GM18907 (cell line): Measurements from ENCODE around the gene UBXN11.

Experiments
- ATAC-seq: cut with Tn5 transposase; IDR thresholded peaks from one replicate; pipeline ENCODE4 v1.9.1; 2021; ENCODE audit warnings: mild to moderate bottlenecking, moderate library complexity; ENCODE audit not compliant: unreplicated experiment

Gene UBXN11

GRCh38 chr1:26287033-26287711 is 19.3 kb downstream of the UBXN11 start:
- peak; percentile 48 for ATAC-seq

GRCh38 chr1:26286064-26286416 is 20.4 kb downstream of the UBXN11 start:
- no peak for ATAC-seq

- no peak for ATAC-seq
These were observed 20.9 kb downstream of the UBXN11 start for GRCh38 chr1:26285366-26286063.

- no peak for ATAC-seq
These were observed 21.7 kb downstream of the UBXN11 start for GRCh38 chr1:26284597-26285347.

- no peak for ATAC-seq
These were observed 22.4 kb downstream of the UBXN11 start for GRCh38 chr1:26283871-26284596.

- ATAC-seq, result no peak
These were observed 23.1 kb downstream of the UBXN11 start for GRCh38 chr1:26283279-26283853.

GRCh38 chr1:26282401-26282918 is 24.0 kb downstream of the UBXN11 start:
- no peak for ATAC-seq

GRCh38 chr1:26281971-26282370 is 24.5 kb downstream of the UBXN11 start:
- no peak for ATAC-seq

- ATAC-seq, result no peak
These were observed 25.1 kb downstream of the UBXN11 start for GRCh38 chr1:26281091-26281958.

- ATAC-seq, result no peak
These were observed 25.9 kb downstream of the UBXN11 start for GRCh38 chr1:26280333-26281042.

- peak; percentile 47 for ATAC-seq
These were observed 26.7 kb downstream of the UBXN11 start, which contains the start of gene SH3BGRL3 for GRCh38 chr1:26279456-26280332. TSS of gene SH3BGRL3 (plus strand) at chr1:26280086. CDS start at chr1:26280156, 70 bp downstream.

GRCh38 chr1:26278724-26279455 is 27.5 kb downstream of the UBXN11 start:
- no peak for ATAC-seq

GRCh38 chr1:26278303-26278702 is 28.1 kb downstream of the UBXN11 start:
- ATAC-seq, result no peak

- ATAC-seq, result no peak
These were observed 28.7 kb downstream of the UBXN11 start for GRCh38 chr1:26277719-26278118.

- ATAC-seq, result no peak
These were observed 29.2 kb downstream of the UBXN11 start for GRCh38 chr1:26277261-26277661.

GRCh38 chr1:26276432-26276838 is 30.0 kb downstream of the UBXN11 start:
- ATAC-seq, result no peak
